Gastrocnemius medialis (tissue), 4 donors: ENCODE data around the gene C19orf38.

ENCODE experiments used
- CTCF ChIP-seq, 5 experiments: fragments of 450-650 bp in 3 of 5; fragments of 200-600 bp in 2 of 5; sonication (generic) in 2 of 5; IDR thresholded peaks in 4 of 5; conservative IDR thresholded peaks in 1 of 5; 1 replicate in 4 of 5; 2 replicates in 1 of 5; pipeline ENCODE4 v1.5.1; 2016 to 2019; ENCODE audit warnings: antibody characterized with exemption in 5 of 5, mild to moderate bottlenecking in 3 of 5, moderate library complexity in 3 of 5
- POLR2A ChIP-seq, 2 donors: fragments of 450-650 bp; IDR thresholded peaks; one replicate each; pipeline ENCODE4 v1.6.1; 2017; ENCODE audit warnings: antibody characterized with exemption in 2 of 2, mild to moderate bottlenecking in 2 of 2, moderate library complexity in 2 of 2

- TF ChIP-seq CTCF (IDR thresholded peaks at IDR 0.05 in 4 of 5, conservative IDR thresholded peaks at IDR 0.05 in 1 of 5) (no peak), POLR2A (IDR thresholded peaks at IDR 0.05) (no peak)
These were observed 16.0 kb upstream of the C19orf38 start for GRCh38 chr19:10831987-10832938.
